Right kidney (tissue), 9 donors: Measurements from ENCODE around the gene E2F4.

Source experiments
- DNase-seq: peaks from one replicate; pipeline ENCODE4 v3.0.0-alpha.2; 2016
- long read RNA-seq, 8 donors: transcript quantifications; one replicate each; lab custom pipeline, GENCODE V29; 2026

E2F4 gene
- long read RNA-seq, donor 1, transcript E2F4-201 (10 exons, 2,096 nt): major isoform, 14 of 29 reads
- long read RNA-seq, donor 1, partial matches to known transcripts: 12 of 29 reads
- long read RNA-seq, donor 1, other reads (novel, unspliced or antisense): 0 of 29 reads
- long read RNA-seq, donor 2, transcript E2F4-201 (10 exons, 2,096 nt): major isoform, 10 of 11 reads
- long read RNA-seq, donor 2, partial matches to known transcripts: 0 of 11 reads
- long read RNA-seq, donor 2, other reads (novel, unspliced or antisense): 0 of 11 reads
- long read RNA-seq, donor 3, transcript E2F4-201 (10 exons, 2,096 nt): major isoform, 6 of 6 reads
- long read RNA-seq, donor 3, partial matches to known transcripts: 0 of 6 reads
- long read RNA-seq, donor 3, other reads (novel, unspliced or antisense): 0 of 6 reads
- long read RNA-seq, donor 4, transcript E2F4-201 (10 exons, 2,096 nt): major isoform, 12 of 35 reads
- long read RNA-seq, donor 4, partial matches to known transcripts: 18 of 35 reads
- long read RNA-seq, donor 4, other reads (novel, unspliced or antisense): 0 of 35 reads
- long read RNA-seq, donor 5, transcript E2F4-201 (10 exons, 2,096 nt): major isoform, 13 of 15 reads
- long read RNA-seq, donor 5, partial matches to known transcripts: 0 of 15 reads
- long read RNA-seq, donor 5, other reads (novel, unspliced or antisense): 0 of 15 reads
- long read RNA-seq, donor 6, transcript E2F4-201 (10 exons, 2,096 nt): major isoform, 10 of 20 reads
- long read RNA-seq, donor 6, partial matches to known transcripts: 5 of 20 reads
- long read RNA-seq, donor 6, other reads (novel, unspliced or antisense): 0 of 20 reads
- long read RNA-seq, donor 7: 0 reads
- long read RNA-seq, donor 8, transcript E2F4-201 (10 exons, 2,096 nt): major isoform, 14 of 16 reads
- long read RNA-seq, donor 8, partial matches to known transcripts: 0 of 16 reads
- long read RNA-seq, donor 8, other reads (novel, unspliced or antisense): 0 of 16 reads

GRCh38 chr16:67191995-67192681 lies at the start of gene E2F4:
Gene E2F4, plus strand, starts transcription at chr16:67192155. Its CDS starts 73 bp downstream, at chr16:67192228.
- DNase-seq: peak; percentile 78

GRCh38 chr16:67142342-67142741 lies 49.6 kb upstream of the E2F4 start:
- DNase-seq: no peak

GRCh38 chr16:67144943-67145342 lies 47.0 kb upstream of the E2F4 start:
- DNase-seq: no peak

- no peak for DNase-seq
Measured at GRCh38 chr16:67145746-67146145, 46.2 kb upstream of the E2F4 start.

- no peak for DNase-seq
Measured at GRCh38 chr16:67146523-67147357, 45.2 kb upstream of the E2F4 start.

- no peak for DNase-seq
Measured at GRCh38 chr16:67147437-67148140, 44.4 kb upstream of the E2F4 start.

- no peak for DNase-seq
Measured at GRCh38 chr16:67148221-67148620, 43.7 kb upstream of the E2F4 start.

GRCh38 chr16:67148656-67149275 lies 43.2 kb upstream of the E2F4 start:
- no peak for DNase-seq

GRCh38 chr16:67149276-67150046 lies 42.5 kb upstream of the E2F4 start:
- peak; percentile 30 for DNase-seq

GRCh38 chr16:67150047-67150832 lies 41.7 kb upstream of the E2F4 start:
- DNase-seq: peak; percentile 91

- peak; percentile 94 for DNase-seq
Measured at GRCh38 chr16:67150833-67151396, 41.0 kb upstream of the E2F4 start, which contains the start of gene B3GNT9. Gene B3GNT9, minus strand, starts transcription at chr16:67150998. Its CDS starts 513 bp downstream, at chr16:67150485.

- DNase-seq: no peak
Measured at GRCh38 chr16:67151431-67152097, 40.4 kb upstream of the E2F4 start.

GRCh38 chr16:67154578-67155294 lies 37.2 kb upstream of the E2F4 start:
- no peak for DNase-seq

GRCh38 chr16:67155295-67156142 lies 36.4 kb upstream of the E2F4 start:
- peak; percentile 82 for DNase-seq

- no peak for DNase-seq
Measured at GRCh38 chr16:67156143-67156844, 35.7 kb upstream of the E2F4 start.
